Activated CD4-positive, alpha-beta T cell treated with anti-CD3 and anti-CD28 coated beads, Interleukin-2, amount 10 ng/mL, durations not matched to agents 7 days and 5 days (primary cell): ENCODE measurements around the gene HAL. TPM values are rescaled to one million over a fixed set of nuclear protein-coding genes. Genes with fewer than 3 reads are reported as not detected.

Experiments
- CTCF ChIA-PET: fragments of 350-600 bp; sonication (Branson Sonifier 250); formaldehyde crosslinking; loops from one replicate; lab custom pipeline; 2021; ENCODE audit warnings: antibody characterized with exemption; lab: Charles Lee
- POLR2A ChIA-PET: fragments of 350-600 bp; sonication (Branson Sonifier 250); formaldehyde crosslinking; loops from one replicate; lab custom pipeline; 2021; ENCODE audit warnings: antibody characterized with exemption; lab: Charles Lee
- DNase-seq: peaks from one replicate; pipeline ENCODE4 v3.0.0-alpha.2; 2020
- H3K27ac Mint-ChIP-seq: one replicate; pipeline ENCODE4 v1.8.0; 2021; ENCODE audit warnings: mild to moderate bottlenecking, moderate library complexity, mixed read lengths
- H3K27me3 Mint-ChIP-seq: one replicate; pipeline ENCODE4 v1.8.0; 2021; ENCODE audit warnings: mixed read lengths
- H3K36me3 Mint-ChIP-seq: one replicate; pipeline ENCODE4 v1.8.0; 2021; ENCODE audit warnings: low read depth, mixed read lengths
- H3K4me1 Mint-ChIP-seq: one replicate; pipeline ENCODE4 v1.8.0; 2021; ENCODE audit warnings: mixed read lengths
- H3K4me3 Mint-ChIP-seq: one replicate; pipeline ENCODE4 v1.8.0; 2021; ENCODE audit warnings: mild to moderate bottlenecking, moderate library complexity, mixed read lengths
- H3K9me3 Mint-ChIP-seq: one replicate; pipeline ENCODE4 v1.8.0; 2021; ENCODE audit warnings: mixed read lengths
- total RNA-seq, 2 experiments: library from RNA; stranded (reverse); gene quantifications; one replicate each; pipeline ENCODE4 v1.2.3, GENCODE V29; 2021

Gene HAL
- total RNA-seq, 2 experiments from 2014 or later = 0.44 to 0.69 TPM

GRCh38 chr12:95942524-95943329 lies 53.4 kb downstream of the HAL start, which contains the start of gene CCDC38:
TSS of gene CCDC38 (minus strand) at chr12:95942614. CDS start at chr12:95936509, 6,105 bp downstream.
- H3K4me1 Mint-ChIP-seq = peaks cover 10% of the 10 kb centered on the region
- peaks cover 8% of the 10 kb centered on the region for H3K27me3 Mint-ChIP-seq
- DNase-seq = peak; percentile 89
- POLR2A ChIA-PET = interaction anchor here (0.6 kb wide), 1 partner anchor 86 kb away, joined by 3 read pairs; no protein-coding TSS in a partner anchor
- H3K4me3 Mint-ChIP-seq = peak within 1 kb of the TSS; percentile 94
- CTCF ChIA-PET = interaction anchor here (0.6 to 4.2 kb wide), 9 partner anchors 17 to 355 kb away, joined by 3 to 12 read pairs (median 4); no protein-coding TSS in a partner anchor
- peak within 1 kb of the TSS; percentile 91 for H3K27ac Mint-ChIP-seq
- H3K36me3 Mint-ChIP-seq = no peaks in the 10 kb centered on the region
- no peaks in the 10 kb centered on the region for H3K9me3 Mint-ChIP-seq

GRCh38 chr12:95942101-95942523 lies 54.0 kb downstream of the HAL start:
- Mint-ChIP-seq H3K36me3 (no peaks in the 10 kb centered on the region), H3K9me3 (no peaks in the 10 kb centered on the region), H3K4me3 (peak overlapping the region; percentile 94), H3K27me3 (peaks cover 10% of the 10 kb centered on the region), H3K4me1 (peaks cover 10% of the 10 kb centered on the region), H3K27ac (peak overlapping the region; percentile 91)
- peak; percentile 8 for DNase-seq
- ChIA-PET POLR2A (no interaction called here), CTCF (interaction anchor here (0.6 to 4.2 kb wide), 4 partner anchors 17 to 273 kb away, joined by 4 to 12 read pairs (median 4); no protein-coding TSS in a partner anchor)

- ChIA-PET POLR2A (no interaction called here), CTCF (interaction anchor here (0.9 to 4.2 kb wide), 2 partner anchors 24 to 57 kb away, joined by 3 to 12 read pairs; no protein-coding TSS in a partner anchor)
- no peaks in the 10 kb centered on the region for H3K36me3 Mint-ChIP-seq
- no peak for DNase-seq
- H3K4me3 Mint-ChIP-seq = no peak overlapping the region
- no peaks in the 10 kb centered on the region for H3K9me3 Mint-ChIP-seq
- H3K4me1 Mint-ChIP-seq = peaks cover 10% of the 10 kb centered on the region
- H3K27ac Mint-ChIP-seq = no peak overlapping the region
- H3K27me3 Mint-ChIP-seq = peaks cover 7% of the 10 kb centered on the region
These were observed 55.6 kb downstream of the HAL start for GRCh38 chr12:95940514-95940913.

Other genes with a start within 250 kb of the HAL start
- under 1 TPM; 0.17 to 0.40 TPM for gene NTN4, start 205.6 kb downstream of the HAL start, total RNA-seq
- 10 to 100 TPM; 23.2 to 32.8 TPM for gene SNRPF, start 137.4 kb downstream of the HAL start, total RNA-seq
- not detected for gene CCDC38, start 53.7 kb downstream of the HAL start, total RNA-seq
- 1 to 10 TPM in 1 of 2 experiments, under 1 TPM in 1; 0.89 to 1.4 TPM for gene AMDHD1, start 53.0 kb downstream of the HAL start, total RNA-seq
- 10 to 100 TPM; 55.8 to 56.2 TPM for gene LTA4H, start 39.2 kb upstream of the HAL start, total RNA-seq
- gene ELK3, start 198.0 kb upstream of the HAL start, total RNA-seq = 10 to 100 TPM; 27.3 to 33.9 TPM